OCI-LY7 (cell line): ENCODE data around the gene PILRB.

Source experiments
- EZH2phosphoT487 ChIP-seq: fragments of 200-600 bp; sonication (generic); IDR thresholded peaks from 2 replicates; pipeline ENCODE4 v1.6.1; 2018; ENCODE audit warnings: low read depth, borderline replicate concordance, mild to moderate bottlenecking, mixed run types, antibody characterized with exemption, low read length, moderate library complexity, mixed read lengths
- TF ChIP-seq, protein P1 (sequence below): fragments of 200-600 bp; sonication (generic); conservative IDR thresholded peaks from 2 replicates; pipeline ENCODE4 v1.5.1; 2014; ENCODE audit warnings: mild to moderate bottlenecking, antibody characterized with exemption, low read length, moderate library complexity, mixed read lengths

DNA sequence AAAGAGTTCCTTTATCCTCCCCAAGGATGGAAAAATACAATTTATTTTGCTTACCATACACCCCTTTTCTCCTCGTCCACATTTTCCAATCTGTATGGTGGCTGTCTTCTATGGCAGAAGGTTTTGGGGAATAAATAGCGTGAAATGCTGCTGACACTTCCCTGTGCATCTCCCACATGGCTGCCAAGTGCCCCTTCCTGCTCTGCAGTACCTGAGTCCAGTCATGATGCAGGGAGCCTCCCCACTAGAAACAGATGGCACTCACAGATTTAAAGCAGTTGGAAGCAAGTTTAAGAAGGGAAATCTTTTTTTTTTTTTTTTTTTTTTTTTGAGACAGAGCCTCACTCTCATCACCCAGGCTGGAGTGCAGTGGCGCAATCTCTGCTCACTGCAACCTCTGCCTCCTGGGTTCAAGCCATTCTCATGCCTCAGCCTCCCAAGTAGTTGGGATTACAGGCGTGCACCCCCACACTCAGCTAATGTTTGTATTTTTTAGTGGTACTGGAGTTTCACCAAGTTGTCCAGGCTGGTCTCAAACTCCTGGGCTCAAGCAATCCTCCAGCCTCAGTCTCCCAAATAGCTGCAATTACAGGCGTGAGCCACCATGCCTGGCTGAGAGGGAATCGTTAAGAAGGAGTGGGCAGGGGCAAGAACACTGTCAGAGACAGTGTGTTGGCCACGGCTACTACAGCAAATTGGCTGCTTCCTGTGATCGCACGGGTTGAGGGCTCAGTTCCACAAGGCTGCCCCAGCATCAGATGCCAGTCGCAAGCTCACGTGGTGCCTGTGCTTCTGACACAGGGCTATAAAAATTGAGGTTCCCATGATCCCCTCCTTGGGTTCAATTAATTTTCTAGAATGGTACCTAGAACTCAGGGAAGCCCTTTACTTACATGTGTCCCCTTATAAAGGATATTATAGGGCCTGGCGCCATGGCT, 10.0 kb downstream of the PILRB start:
- TF ChIP-seq, protein P1, sequence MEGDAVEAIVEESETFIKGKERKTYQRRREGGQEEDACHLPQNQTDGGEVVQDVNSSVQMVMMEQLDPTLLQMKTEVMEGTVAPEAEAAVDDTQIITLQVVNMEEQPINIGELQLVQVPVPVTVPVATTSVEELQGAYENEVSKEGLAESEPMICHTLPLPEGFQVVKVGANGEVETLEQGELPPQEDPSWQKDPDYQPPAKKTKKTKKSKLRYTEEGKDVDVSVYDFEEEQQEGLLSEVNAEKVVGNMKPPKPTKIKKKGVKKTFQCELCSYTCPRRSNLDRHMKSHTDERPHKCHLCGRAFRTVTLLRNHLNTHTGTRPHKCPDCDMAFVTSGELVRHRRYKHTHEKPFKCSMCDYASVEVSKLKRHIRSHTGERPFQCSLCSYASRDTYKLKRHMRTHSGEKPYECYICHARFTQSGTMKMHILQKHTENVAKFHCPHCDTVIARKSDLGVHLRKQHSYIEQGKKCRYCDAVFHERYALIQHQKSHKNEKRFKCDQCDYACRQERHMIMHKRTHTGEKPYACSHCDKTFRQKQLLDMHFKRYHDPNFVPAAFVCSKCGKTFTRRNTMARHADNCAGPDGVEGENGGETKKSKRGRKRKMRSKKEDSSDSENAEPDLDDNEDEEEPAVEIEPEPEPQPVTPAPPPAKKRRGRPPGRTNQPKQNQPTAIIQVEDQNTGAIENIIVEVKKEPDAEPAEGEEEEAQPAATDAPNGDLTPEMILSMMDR, result no peak
- no peak for TF ChIP-seq EZH2phosphoT487
